Measurements from ENCODE around the gene GFY.

GFY gene

GRCh38 chr19:49411681-49412326 lies 13.4 kb upstream of the GFY start:
- H3K36me3 ChIP-seq (ENCODE audit: control insufficient read depth in 1 of 2, insufficient read depth in 2 of 2, low read length in 2 of 2) = no peaks in the 10 kb centered on the region
- H3K27ac ChIP-seq (ENCODE audit: low read length) = no peak overlapping the region
- H3K9me3 ChIP-seq (ENCODE audit: control insufficient read depth in 1 of 2, low read length in 2 of 2) = no peaks in the 10 kb centered on the region
- H3K4me3 ChIP-seq (ENCODE audit: low read depth in 1 of 2, low read length in 2 of 2) = no peak overlapping the region
- peaks cover 5% of the 10 kb centered on the region for H3K27me3 ChIP-seq (ENCODE audit: low read depth, low read length)
- no peaks in the 10 kb centered on the region for H3K4me1 ChIP-seq (ENCODE audit: control insufficient read depth in 1 of 2, insufficient read depth in 2 of 2, low read length in 2 of 2)

- Histone ChIP-seq H3K4me1 (ENCODE audit: control insufficient read depth in 1 of 2, insufficient read depth in 2 of 2, low read length in 2 of 2) (no peaks in the 10 kb centered on the region), H3K27me3 (ENCODE audit: low read depth, low read length) (peaks cover 5% of the 10 kb centered on the region), H3K27ac (ENCODE audit: low read length) (no peak overlapping the region), H3K9me3 (ENCODE audit: control insufficient read depth in 1 of 2, low read length in 2 of 2) (no peaks in the 10 kb centered on the region), H3K4me3 (ENCODE audit: low read depth in 1 of 2, low read length in 2 of 2) (no peak overlapping the region), H3K36me3 (ENCODE audit: control insufficient read depth in 1 of 2, insufficient read depth in 2 of 2, low read length in 2 of 2) (no peaks in the 10 kb centered on the region)
Observed at GRCh38 chr19:49413348-49413747, 11.8 kb upstream of the GFY start.

- Histone ChIP-seq H3K36me3 (ENCODE audit: control insufficient read depth in 1 of 2, insufficient read depth in 2 of 2, low read length in 2 of 2) (no peaks in the 10 kb centered on the region), H3K27me3 (ENCODE audit: low read depth, low read length) (peaks cover 5% of the 10 kb centered on the region), H3K4me1 (ENCODE audit: control insufficient read depth in 1 of 2, insufficient read depth in 2 of 2, low read length in 2 of 2) (no peaks in the 10 kb centered on the region), H3K9me3 (ENCODE audit: control insufficient read depth in 1 of 2, low read length in 2 of 2) (no peaks in the 10 kb centered on the region), H3K27ac (ENCODE audit: low read length) (no peak overlapping the region), H3K4me3 (ENCODE audit: low read depth in 1 of 2, low read length in 2 of 2) (no peak overlapping the region)
Observed at GRCh38 chr19:49414256-49414655, 10.9 kb upstream of the GFY start.

GRCh38 chr19:49415102-49415809 lies 9.9 kb upstream of the GFY start:
- Histone ChIP-seq H3K36me3 (ENCODE audit: control insufficient read depth in 1 of 2, insufficient read depth in 2 of 2, low read length in 2 of 2) (no peaks in the 10 kb centered on the region), H3K4me3 (ENCODE audit: low read depth in 1 of 2, low read length in 2 of 2) (no peak overlapping the region), H3K4me1 (ENCODE audit: control insufficient read depth in 1 of 2, insufficient read depth in 2 of 2, low read length in 2 of 2) (no peaks in the 10 kb centered on the region), H3K27ac (ENCODE audit: low read length) (no peak overlapping the region), H3K27me3 (ENCODE audit: low read depth, low read length) (peaks cover 5% of the 10 kb centered on the region), H3K9me3 (ENCODE audit: control insufficient read depth in 1 of 2, low read length in 2 of 2) (no peaks in the 10 kb centered on the region)

GRCh38 chr19:49415810-49416200 lies 9.4 kb upstream of the GFY start:
- H3K9me3 ChIP-seq (ENCODE audit: control insufficient read depth in 1 of 2, low read length in 2 of 2) = no peaks in the 10 kb centered on the region
- no peaks in the 10 kb centered on the region for H3K4me1 ChIP-seq (ENCODE audit: control insufficient read depth in 1 of 2, insufficient read depth in 2 of 2, low read length in 2 of 2)
- H3K36me3 ChIP-seq (ENCODE audit: control insufficient read depth in 1 of 2, insufficient read depth in 2 of 2, low read length in 2 of 2) = no peaks in the 10 kb centered on the region
- peaks cover 10% of the 10 kb centered on the region for H3K27me3 ChIP-seq (ENCODE audit: low read depth, low read length)
- no peak overlapping the region for H3K4me3 ChIP-seq (ENCODE audit: low read depth in 1 of 2, low read length in 2 of 2)
- H3K27ac ChIP-seq (ENCODE audit: low read length) = no peak overlapping the region

- peaks cover 21% of the 10 kb centered on the region for H3K27me3 ChIP-seq (ENCODE audit: low read depth, low read length)
- peaks cover 0 to 5% of the 10 kb centered on the region in 2 donors for H3K4me1 ChIP-seq (ENCODE audit: control insufficient read depth in 1 of 2, insufficient read depth in 2 of 2, low read length in 2 of 2)
- no peak overlapping the region for H3K27ac ChIP-seq (ENCODE audit: low read length)
- H3K36me3 ChIP-seq (ENCODE audit: control insufficient read depth in 1 of 2, insufficient read depth in 2 of 2, low read length in 2 of 2) = no peaks in the 10 kb centered on the region
- H3K4me3 ChIP-seq (ENCODE audit: low read depth in 1 of 2, low read length in 2 of 2) = no peak overlapping the region
- H3K9me3 ChIP-seq (ENCODE audit: control insufficient read depth in 1 of 2, low read length in 2 of 2) = no peaks in the 10 kb centered on the region
Observed at GRCh38 chr19:49417088-49417487, 8.1 kb upstream of the GFY start.

GRCh38 chr19:49418511-49418910 lies 6.7 kb upstream of the GFY start:
- Histone ChIP-seq H3K27me3 (ENCODE audit: low read depth, low read length) (peaks cover 35% of the 10 kb centered on the region), H3K36me3 (ENCODE audit: control insufficient read depth in 1 of 2, insufficient read depth in 2 of 2, low read length in 2 of 2) (no peaks in the 10 kb centered on the region), H3K27ac (ENCODE audit: low read length) (no peak overlapping the region), H3K4me3 (ENCODE audit: low read depth in 1 of 2, low read length in 2 of 2) (no peak overlapping the region), H3K4me1 (ENCODE audit: control insufficient read depth in 1 of 2, insufficient read depth in 2 of 2, low read length in 2 of 2) (peaks cover 0 to 20% of the 10 kb centered on the region in 2 donors), H3K9me3 (ENCODE audit: control insufficient read depth in 1 of 2, low read length in 2 of 2) (no peaks in the 10 kb centered on the region)

GRCh38 chr19:49419173-49419572 lies 6.0 kb upstream of the GFY start:
- H3K27me3 ChIP-seq (ENCODE audit: low read depth, low read length) = peaks cover 42% of the 10 kb centered on the region
- H3K27ac ChIP-seq (ENCODE audit: low read length) = no peak overlapping the region
- H3K4me1 ChIP-seq (ENCODE audit: control insufficient read depth in 1 of 2, insufficient read depth in 2 of 2, low read length in 2 of 2) = peaks cover 0 to 20% of the 10 kb centered on the region in 2 donors
- no peaks in the 10 kb centered on the region for H3K9me3 ChIP-seq (ENCODE audit: control insufficient read depth in 1 of 2, low read length in 2 of 2)
- no peaks in the 10 kb centered on the region for H3K36me3 ChIP-seq (ENCODE audit: control insufficient read depth in 1 of 2, insufficient read depth in 2 of 2, low read length in 2 of 2)
- H3K4me3 ChIP-seq (ENCODE audit: low read depth in 1 of 2, low read length in 2 of 2) = no peak overlapping the region

GRCh38 chr19:49420227-49420626 lies 5.0 kb upstream of the GFY start:
- no peak overlapping the region for H3K4me3 ChIP-seq (ENCODE audit: low read depth in 1 of 2, low read length in 2 of 2)
- no peaks in the 10 kb centered on the region for H3K36me3 ChIP-seq (ENCODE audit: control insufficient read depth in 1 of 2, insufficient read depth in 2 of 2, low read length in 2 of 2)
- no peak overlapping the region for H3K27ac ChIP-seq (ENCODE audit: low read length)
- H3K9me3 ChIP-seq (ENCODE audit: control insufficient read depth in 1 of 2, low read length in 2 of 2) = no peaks in the 10 kb centered on the region
- H3K4me1 ChIP-seq (ENCODE audit: control insufficient read depth in 1 of 2, insufficient read depth in 2 of 2, low read length in 2 of 2) = peaks cover 0 to 20% of the 10 kb centered on the region in 2 donors
- H3K27me3 ChIP-seq (ENCODE audit: low read depth, low read length) = peaks cover 50% of the 10 kb centered on the region

GRCh38 chr19:49421039-49421877 lies 3.9 kb upstream of the GFY start:
- Histone ChIP-seq H3K9me3 (ENCODE audit: control insufficient read depth in 1 of 2, low read length in 2 of 2) (no peaks in the 10 kb centered on the region), H3K4me1 (ENCODE audit: control insufficient read depth in 1 of 2, insufficient read depth in 2 of 2, low read length in 2 of 2) (peaks cover 0 to 23% of the 10 kb centered on the region in 2 donors), H3K36me3 (ENCODE audit: control insufficient read depth in 1 of 2, insufficient read depth in 2 of 2, low read length in 2 of 2) (no peaks in the 10 kb centered on the region), H3K4me3 (ENCODE audit: low read depth in 1 of 2, low read length in 2 of 2) (no peak overlapping the region), H3K27me3 (ENCODE audit: low read depth, low read length) (peaks cover 61% of the 10 kb centered on the region), H3K27ac (ENCODE audit: low read length) (no peak overlapping the region)

- Histone ChIP-seq H3K27ac (ENCODE audit: low read length) (no peak overlapping the region), H3K27me3 (ENCODE audit: low read depth, low read length) (peaks cover 62% of the 10 kb centered on the region), H3K4me3 (ENCODE audit: low read depth in 1 of 2, low read length in 2 of 2) (no peak overlapping the region), H3K9me3 (ENCODE audit: control insufficient read depth in 1 of 2, low read length in 2 of 2) (no peaks in the 10 kb centered on the region), H3K4me1 (ENCODE audit: control insufficient read depth in 1 of 2, insufficient read depth in 2 of 2, low read length in 2 of 2) (peaks cover 0 to 24% of the 10 kb centered on the region in 2 donors), H3K36me3 (ENCODE audit: control insufficient read depth in 1 of 2, insufficient read depth in 2 of 2, low read length in 2 of 2) (no peaks in the 10 kb centered on the region)
Observed at GRCh38 chr19:49421878-49422202, 3.3 kb upstream of the GFY start.

Data from muscle layer of duodenum (tissue), 2 donors.